Upper lobe of left lung (tissue), 6 donors: Measurements from ENCODE around the gene KCNK1. TPM values are rescaled to one million over a fixed set of nuclear protein-coding genes. Genes with fewer than 3 reads are reported as not detected.
A peak's percentile ranks its signal among the peaks of the same experiment; 100 is the strongest.

Experiments
- ATAC-seq, 2 donors: fragments of 200-7000 bp; cut with Tn5 transposase; one replicate each; pipeline ENCODE4 v1.9.1; 2022; ENCODE audit warnings: mild to moderate bottlenecking in 2 of 2, moderate library complexity in 2 of 2; ENCODE audit not compliant: low FRiP score in 2 of 2
- DNase-seq, 2 donors: peaks; one replicate each; pipeline ENCODE4 v3.0.0-alpha.2; 2019 to 2020
- H3K27ac ChIP-seq, 4 donors: fragments of 200-600 bp; sonication (generic); one replicate each; pipeline ENCODE4 v1.5.1; 2016 to 2019
- H3K27me3 ChIP-seq, 4 donors: fragments of 200-600 bp; sonication (generic); one replicate each; pipeline ENCODE4 v1.5.1; 2017 to 2019
- H3K36me3 ChIP-seq, 4 donors: fragments of 200-600 bp; sonication (generic); one replicate each; pipeline ENCODE4 v1.5.1; 2016 to 2019
- H3K4me1 ChIP-seq, 4 donors: fragments of 200-600 bp; sonication (generic); one replicate each; pipeline ENCODE4 v1.5.1; 2018 to 2019
- H3K4me3 ChIP-seq, 4 donors: fragments of 200-600 bp; sonication (generic); one replicate each; pipeline ENCODE4 v1.5.1; 2017 to 2019; ENCODE audit warnings: mild to moderate bottlenecking in 2 of 4, moderate library complexity in 1 of 4
- H3K9me3 ChIP-seq, 4 donors: fragments of 200-600 bp; sonication (generic); one replicate each; pipeline ENCODE4 v1.5.1; 2018 to 2019
- CTCF ChIP-seq, 6 experiments: fragments of 450-650 bp in 4 of 6; fragments of 200-600 bp in 2 of 6; sonication (generic) in 2 of 6; IDR thresholded peaks; one replicate each; pipeline ENCODE4 v1.5.1; 2016 to 2019; ENCODE audit warnings: antibody characterized with exemption in 6 of 6
- EP300 ChIP-seq, 4 donors: sonication (generic); formaldehyde crosslinking; IDR thresholded peaks; one replicate each; pipeline ENCODE4 v1.5.1; 2017; ENCODE audit warnings: antibody characterized with exemption in 4 of 4, control low read depth in 2 of 4
- POLR2A ChIP-seq, 4 donors: fragments of 450-650 bp; IDR thresholded peaks; one replicate each; pipeline ENCODE4 v1.5.1; 2016 to 2017; ENCODE audit warnings: antibody characterized with exemption in 4 of 4, mild to moderate bottlenecking in 2 of 4
- POLR2AphosphoS5 ChIP-seq, 2 donors: sonication (generic); formaldehyde crosslinking; IDR thresholded peaks; one replicate each; pipeline ENCODE4 v1.5.1; 2017; ENCODE audit warnings: antibody characterized with exemption in 2 of 2
- WGBS, 2 donors: methylation state at CpG; one replicate each; pipeline ENCODE4 v1.1.5; 2017 to 2018; 5-methylcytosine and 5-hydroxymethylcytosine counted together
- total RNA-seq, 6 donors: library from RNA; depleted of rRNA in 4 of 6; stranded (reverse); fragments of >200 nt in 4 of 6; gene quantifications; one replicate each; pipeline versions ENCODE4 v1.1.0 to v1.2.1, GENCODE V29; 2016 to 2021
- donor health status: DM: no; HTN: no; CAD: no; lungs with moderate emphysema.
- donor health status: DM: no; HTN: yes; CAD: no; lungs with severe emphysema.

The KCNK1 gene
- total RNA-seq, 6 donors from 2014 or later, result 6.4 to 25.2 (median 10.5) TPM

GRCh38 chr1:233605205-233605604 lies 8.7 kb upstream of the KCNK1 start:
- WGBS, 2 donors, result 83 to 85% methylated on average over 2 of the region's 2 CpGs
- Histone ChIP-seq H3K9me3 (peaks cover 0 to 4% (median 0%) of the 10 kb centered on the region in 4 donors), H3K27me3 (no peaks in the 10 kb centered on the region), H3K4me3 (no peak overlapping the region), H3K27ac (no peak overlapping the region), H3K4me1 (no peaks in the 10 kb centered on the region), H3K36me3 (no peaks in the 10 kb centered on the region)
- DNase-seq (no peak), ATAC-seq (no peak)
- TF ChIP-seq EP300 (IDR thresholded peaks at IDR 0.05) (no peak), POLR2A (IDR thresholded peaks at IDR 0.05) (no peak), POLR2AphosphoS5 (IDR thresholded peaks at IDR 0.05) (no peak), CTCF (IDR thresholded peaks at IDR 0.05) (no peak)

- H3K27me3 ChIP-seq, result no peaks in the 10 kb centered on the region
- no peaks in the 10 kb centered on the region for H3K4me1 ChIP-seq
- H3K9me3 ChIP-seq, result peaks cover 0 to 4% (median 0%) of the 10 kb centered on the region in 4 donors
- H3K27ac ChIP-seq, result no peak overlapping the region
- no peak for DNase-seq
- 75 to 83% methylated on average over 5 of the region's 5 CpGs for WGBS, 2 donors
- no peak for ATAC-seq
- H3K36me3 ChIP-seq, result no peaks in the 10 kb centered on the region
- TF ChIP-seq EP300 (IDR thresholded peaks at IDR 0.05) (no peak), POLR2A (IDR thresholded peaks at IDR 0.05) (no peak), POLR2AphosphoS5 (IDR thresholded peaks at IDR 0.05) (no peak), CTCF (IDR thresholded peaks at IDR 0.05) (no peak)
- H3K4me3 ChIP-seq, result no peak overlapping the region
Measured at GRCh38 chr1:233606813-233607212, 7.1 kb upstream of the KCNK1 start.

GRCh38 chr1:233607252-233608119 lies 6.4 kb upstream of the KCNK1 start:
- DNase-seq (no peak), ATAC-seq (peak in 1 of 2 donors; percentile 46)
- no peak overlapping the region for H3K27ac ChIP-seq
- H3K9me3 ChIP-seq, result peaks cover 0 to 4% (median 0%) of the 10 kb centered on the region in 4 donors
- WGBS, 2 donors, result 69 to 72% methylated on average over 8 of the region's 8 CpGs
- no peaks in the 10 kb centered on the region for H3K4me1 ChIP-seq
- no peaks in the 10 kb centered on the region for H3K36me3 ChIP-seq
- TF ChIP-seq POLR2A (IDR thresholded peaks at IDR 0.05) (no peak), EP300 (IDR thresholded peaks at IDR 0.05) (no peak), CTCF (IDR thresholded peaks at IDR 0.05) (no peak), POLR2AphosphoS5 (IDR thresholded peaks at IDR 0.05) (no peak)
- no peaks in the 10 kb centered on the region for H3K27me3 ChIP-seq
- H3K4me3 ChIP-seq, result no peak overlapping the region

- Histone ChIP-seq H3K27ac (no peak overlapping the region), H3K27me3 (peaks cover 0 to 9% (median 0%) of the 10 kb centered on the region in 4 donors), H3K4me1 (peaks cover 0 to 4% (median 1%) of the 10 kb centered on the region in 4 donors), H3K36me3 (no peaks in the 10 kb centered on the region), H3K4me3 (no peak overlapping the region), H3K9me3 (peaks cover 0 to 4% (median 0%) of the 10 kb centered on the region in 4 donors)
- TF ChIP-seq EP300 (IDR thresholded peaks at IDR 0.05) (no peak), POLR2A (IDR thresholded peaks at IDR 0.05) (no peak), POLR2AphosphoS5 (IDR thresholded peaks at IDR 0.05) (no peak), CTCF (IDR thresholded peaks at IDR 0.05) (no peak)
- 91 to 93% methylated on average over 3 of the region's 3 CpGs for WGBS, 2 donors
- ATAC-seq, result no peak
- DNase-seq, result no peak
Measured at GRCh38 chr1:233608988-233609387, 4.9 kb upstream of the KCNK1 start.
